SU-DHL-6 (cell line): ENCODE measurements around the gene NRF1.

Experiments
- H2AFZ ChIP-seq: fragments of 200-600 bp; sonication (generic); 2 replicates; pipeline ENCODE4 v1.6.1; 2014; ENCODE audit warnings: low read depth, mild to moderate bottlenecking, moderate library complexity, mixed read lengths, antibody characterized with exemption, low read length; ENCODE audit not compliant: severe bottlenecking
- H3F3A ChIP-seq: fragments of 200-600 bp; shearing (Covaris generic); 2 replicates; pipeline ENCODE4 v1.6.0; 2016; ENCODE audit warnings: antibody characterized with exemption, mild to moderate bottlenecking; ENCODE audit not compliant: insufficient read depth
- H3K27ac ChIP-seq: fragments of 200-600 bp; sonication (generic); 2 replicates; pipeline ENCODE4 v1.5.1; 2016; ENCODE audit warnings: low read depth, mild to moderate bottlenecking, low read length, moderate library complexity, mixed read lengths
- H3K27me3 ChIP-seq: fragments of 200-600 bp; sonication (generic), shearing (Covaris generic); 2 replicates; pipeline ENCODE4 v1.6.0; 2014; ENCODE audit warnings: mild to moderate bottlenecking, low read length
- H3K36me3 ChIP-seq: fragments of 200-600 bp; sonication (generic); 2 replicates; pipeline ENCODE4 v1.6.1; 2014; ENCODE audit warnings: mild to moderate bottlenecking, low read length, mixed read lengths
- H3K4me2 ChIP-seq: fragments of 300-600, 200-600 bp; shearing (Covaris generic), sonication (generic); 2 replicates; pipeline ENCODE4 v1.6.0; 2014; ENCODE audit warnings: low read length, low read depth, mild to moderate bottlenecking; ENCODE audit not compliant: poor library complexity, severe bottlenecking
- H3K4me3 ChIP-seq: fragments of 200-600 bp; sonication (generic); 2 replicates; pipeline ENCODE4 v1.5.1; 2014; ENCODE audit warnings: antibody characterized with exemption, low read length, mild to moderate bottlenecking, mixed read lengths; ENCODE audit not compliant: insufficient read depth, poor library complexity, severe bottlenecking
- H3K79me2 ChIP-seq: fragments of 200-600 bp; sonication (generic); 2 replicates; pipeline ENCODE4 v1.6.1; 2014; ENCODE audit warnings: mild to moderate bottlenecking, low read length, moderate library complexity; ENCODE audit not compliant: insufficient read depth
- H3K9ac ChIP-seq: fragments of 200-600 bp; sonication (generic); 2 replicates; pipeline ENCODE4 v1.7.0; 2014; ENCODE audit warnings: mild to moderate bottlenecking, low read length
- H3K9me2 ChIP-seq: fragments of 200-600 bp; sonication (generic); replicated peaks from 2 replicates; pipeline ENCODE4 v1.6.1; 2014; ENCODE audit warnings: low read length; ENCODE audit not compliant: insufficient read depth
- H3K9me3 ChIP-seq: fragments of 200-600 bp; sonication (generic); 2 replicates; pipeline ENCODE4 v1.6.1; 2014; ENCODE audit warnings: low read length, mixed read lengths; ENCODE audit not compliant: insufficient read depth
- H4K20me1 ChIP-seq: fragments of 200-600 bp; sonication (generic); 2 replicates; pipeline ENCODE4 v1.6.1; 2014; ENCODE audit warnings: low read depth, mild to moderate bottlenecking, antibody characterized with exemption, low read length, moderate library complexity, mixed read lengths
- CTCF ChIP-seq: fragments of 200-600 bp; sonication (generic); IDR thresholded peaks from one replicate; pipeline ENCODE4 v1.5.1; 2017; ENCODE audit warnings: antibody characterized with exemption, mild to moderate bottlenecking, low read length, moderate library complexity; ENCODE audit not compliant: insufficient read depth, poor library complexity, severe bottlenecking
- EZH2phosphoT487 ChIP-seq: fragments of 200-600 bp; sonication (generic), shearing (Covaris generic); conservative IDR thresholded peaks from 2 replicates; pipeline ENCODE4 v1.6.1; 2018; ENCODE audit warnings: mild to moderate bottlenecking, antibody characterized with exemption, low read length, moderate library complexity, mixed read lengths

Gene NRF1

GRCh38 chr7:129804890-129805719 is 193.6 kb downstream of the NRF1 start:
- Histone ChIP-seq H3K9ac (no peak overlapping the region), H3K27me3 (no peaks in the 10 kb centered on the region), H3K36me3 (no peaks in the 10 kb centered on the region), H3K4me2 (no peak overlapping the region), H3K4me3 (no peak overlapping the region), H4K20me1 (no peaks in the 10 kb centered on the region), H3K9me3 (no peaks in the 10 kb centered on the region), H3K27ac (no peak overlapping the region), H2AFZ (no peak overlapping the region), H3K79me2 (no peaks in the 10 kb centered on the region), H3F3A (no peaks in the 10 kb centered on the region), H3K9me2 (no peaks in the 10 kb centered on the region)
- TF ChIP-seq CTCF (no peak), EZH2phosphoT487 (no peak)
